Fibroblast of mammary gland (primary cell): ENCODE measurements around the gene B3GNT9.

Experiments
- DNase-seq: peaks from one replicate; pipeline ENCODE4 v3.0.0-alpha.2; 2010; ENCODE audit warnings: low read depth
- H3K4me3 ChIP-seq: 2 replicates; pipeline ENCODE4 v1.5.1; 2011; ENCODE audit warnings: low read depth, mild to moderate bottlenecking, low read length, moderate library complexity; ENCODE audit not compliant: control insufficient read depth
- CTCF ChIP-seq: conservative IDR thresholded peaks from 2 replicates; pipeline ENCODE4 v1.5.1; 2011; ENCODE audit warnings: low read depth, low read length, inconsistent platforms; ENCODE audit not compliant: control insufficient read depth, insufficient read depth

Gene B3GNT9

GRCh38 chr16:67186550-67186950 is 35.8 kb upstream of the B3GNT9 start:
- no peak for DNase-seq
- H3K4me3 ChIP-seq = no peak overlapping the region
- TF ChIP-seq CTCF = no peak

- no peak overlapping the region for H3K4me3 ChIP-seq
- TF ChIP-seq CTCF = no peak
- no peak for DNase-seq
These were observed 34.9 kb upstream of the B3GNT9 start for GRCh38 chr16:67185651-67186134.

- TF ChIP-seq CTCF = peak; percentile 84
- H3K4me3 ChIP-seq = no peak overlapping the region
- peak; percentile 90 for DNase-seq
These were observed 34.3 kb upstream of the B3GNT9 start for GRCh38 chr16:67184995-67185650.

- H3K4me3 ChIP-seq = peak overlapping the region; percentile 69
- TF ChIP-seq CTCF = no peak
- no peak for DNase-seq
These were observed 33.7 kb upstream of the B3GNT9 start for GRCh38 chr16:67184453-67184994.

GRCh38 chr16:67183627-67184452 is 33.0 kb upstream of the B3GNT9 start, which contains the start of gene MATCAP1:
Gene MATCAP1, minus strand, starts transcription at chr16:67183963. Its CDS starts 3,353 bp downstream, at chr16:67180610.
- no peak for TF ChIP-seq CTCF
- H3K4me3 ChIP-seq = peak within 1 kb of the TSS; percentile 69

GRCh38 chr16:67183284-67183626 is 32.5 kb upstream of the B3GNT9 start:
- no peak for TF ChIP-seq CTCF
- no peak for DNase-seq
- H3K4me3 ChIP-seq = peak overlapping the region; percentile 69

More at GRCh38 chr16:67183627-67184452, 33.0 kb upstream of the B3GNT9 start, which contains the start of gene MATCAP1:
- DNase-seq = peak; percentile 98
